Stimulated activated naive CD4-positive, alpha-beta T cell treated with Interleukin-2 at 50 U/mL for 16 hours (primary cell): ENCODE measurements around the gene LAMC3.

Experiments
- DNase-seq: peaks from one replicate; lab custom pipeline; 2025; lab: John Stamatoyannopoulos, UW

Gene LAMC3

GRCh38 chr9:131008909-131009618, at the start of gene LAMC3:
LAMC3 (plus strand) TSS chr9:131009174; CDS start chr9:131009215, 41 bp downstream.
- DNase-seq, result no peak

GRCh38 chr9:130959809-130960334, 49.1 kb upstream of the LAMC3 start:
- no peak for DNase-seq

GRCh38 chr9:130960522-130961378, 48.2 kb upstream of the LAMC3 start:
- DNase-seq, result no peak

- DNase-seq, result no peak
Measured at GRCh38 chr9:130961511-130962300, 47.3 kb upstream of the LAMC3 start.

GRCh38 chr9:130962418-130963316, 46.3 kb upstream of the LAMC3 start:
- DNase-seq, result no peak

GRCh38 chr9:130963337-130963908, 45.6 kb upstream of the LAMC3 start:
- DNase-seq, result no peak

GRCh38 chr9:130963916-130964315, 45.1 kb upstream of the LAMC3 start:
- no peak for DNase-seq

GRCh38 chr9:130965680-130966079, 43.3 kb upstream of the LAMC3 start:
- no peak for DNase-seq

GRCh38 chr9:130970052-130970451, 38.9 kb upstream of the LAMC3 start:
- no peak for DNase-seq

GRCh38 chr9:130970855-130971254, 38.1 kb upstream of the LAMC3 start:
- DNase-seq, result no peak

- DNase-seq, result no peak
Measured at GRCh38 chr9:130971294-130971849, 37.6 kb upstream of the LAMC3 start.

- no peak for DNase-seq
Measured at GRCh38 chr9:130972277-130972956, 36.6 kb upstream of the LAMC3 start.

GRCh38 chr9:130972957-130973685, 35.9 kb upstream of the LAMC3 start:
- no peak for DNase-seq

GRCh38 chr9:130973686-130974281, 35.2 kb upstream of the LAMC3 start:
- no peak for DNase-seq

- DNase-seq, result no peak
Measured at GRCh38 chr9:130974697-130975096, 34.3 kb upstream of the LAMC3 start.

GRCh38 chr9:130975156-130975555, 33.8 kb upstream of the LAMC3 start:
- no peak for DNase-seq

GRCh38 chr9:130975932-130976841, 32.8 kb upstream of the LAMC3 start:
- no peak for DNase-seq

- DNase-seq, result no peak
Measured at GRCh38 chr9:130977811-130978221, 31.2 kb upstream of the LAMC3 start.
